ENCODE measurements around the gene PGBD1.

- TF ChIP-seq GATA3 (IDR thresholded peaks at IDR 0.05; ENCODE audit: low read depth, low read length), result no peak
- no peak for TF ChIP-seq GATA2 (IDR thresholded peaks at IDR 0.05; ENCODE audit: low read depth, low read length)
Measured at GRCh38 chr6:28254121-28254519, 27.3 kb upstream of the PGBD1 start.

Measured in SH-SY5Y (cell line).